Stimulated activated CD4-positive, alpha-beta T cell treated with anti-CD3 and anti-CD28 coated beads, Interleukin-4, amount 100 ng/mL, for 24 hours (primary cell): Measurements from ENCODE around the gene DPF3.
"Not testable (repeated sequence)": the region's sequence is repeated elsewhere in the genome, so short reads cannot be mapped to it uniquely, and the experiment has no call there.

ENCODE experiments used
- DNase-seq: peaks from one replicate; pipeline ENCODE4 v3.0.0-alpha.2; 2020

DPF3 gene

DNA sequence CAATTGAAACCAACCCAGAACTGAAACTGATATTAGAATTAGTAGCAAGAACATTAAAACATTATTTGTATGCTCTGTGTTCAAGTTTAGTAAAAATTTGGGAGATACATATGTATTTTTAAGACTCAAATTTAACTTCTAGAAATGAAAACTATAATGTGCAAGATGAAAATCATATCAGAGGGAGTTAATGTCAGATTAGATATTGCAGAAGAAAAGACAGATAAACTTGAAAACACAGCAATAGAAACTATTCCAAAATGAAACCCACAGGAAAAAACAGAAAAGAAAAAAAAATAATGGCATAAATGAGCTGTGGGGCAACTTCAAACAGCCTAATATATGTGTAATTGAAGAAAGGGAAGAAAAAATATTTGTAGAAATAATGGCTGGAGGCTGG is 134.9 kb downstream of the DPF3 start:
- no peak for DNase-seq

DNA sequence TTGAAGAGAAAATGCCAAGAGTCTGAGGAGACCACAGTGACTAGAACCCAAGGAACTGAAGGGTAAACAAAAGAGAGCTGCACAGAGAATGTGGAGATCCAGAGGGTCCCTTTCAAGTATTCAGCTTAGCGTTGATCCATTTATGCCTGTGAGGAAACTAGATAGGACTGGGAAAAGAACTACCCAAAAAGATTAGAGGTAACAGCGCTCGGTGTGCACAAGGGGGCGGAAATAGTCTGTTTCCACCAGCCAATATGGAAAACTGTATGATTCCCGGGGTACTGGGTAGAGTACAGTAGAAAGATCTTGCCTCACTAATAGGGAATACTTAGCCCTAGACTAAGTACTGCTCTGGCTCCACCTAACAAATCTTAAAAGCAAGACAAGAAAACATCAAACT is 135.5 kb downstream of the DPF3 start:
- no peak for DNase-seq

DNA sequence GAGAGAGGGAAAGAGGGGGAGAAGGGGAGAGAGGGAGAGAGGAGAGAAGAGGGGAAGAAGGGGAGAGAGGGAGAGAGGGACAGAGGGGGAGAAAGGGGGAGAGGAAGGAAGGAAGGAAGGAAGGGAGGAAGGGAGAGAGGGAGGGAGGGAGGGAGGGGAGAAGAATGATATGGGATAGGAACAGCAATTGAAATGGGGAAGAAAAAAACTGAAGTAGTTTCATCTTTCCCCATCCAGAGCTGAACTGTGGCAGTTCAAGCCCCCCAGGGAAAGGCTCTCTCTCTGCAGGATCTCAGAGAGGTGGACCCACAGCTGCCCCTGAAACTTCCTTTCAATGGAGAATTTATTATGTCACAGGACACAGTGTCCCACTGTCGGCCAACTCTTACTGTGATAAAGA is 136.9 kb downstream of the DPF3 start:
- no peak for DNase-seq

DNA sequence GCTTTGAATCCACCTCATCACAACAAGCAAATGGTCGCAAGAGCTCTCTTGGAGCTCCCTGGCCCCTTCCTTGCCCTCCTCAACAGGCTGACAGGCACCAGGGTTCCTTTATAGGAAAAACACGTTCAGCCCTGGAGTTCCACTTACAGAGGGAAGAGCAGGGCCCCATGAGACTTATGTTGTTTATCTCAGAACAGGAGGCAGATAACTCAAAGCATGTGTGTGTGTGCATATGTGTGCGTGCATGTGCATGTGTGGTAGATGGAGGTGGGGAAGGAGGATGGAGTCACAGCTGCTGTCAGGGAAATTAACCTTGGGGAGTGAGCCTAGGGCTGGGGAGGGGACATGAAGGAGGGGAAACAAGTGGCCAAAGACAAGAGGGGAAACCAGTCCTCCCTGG is 138.1 kb downstream of the DPF3 start:
- DNase-seq: no peak

DNA sequence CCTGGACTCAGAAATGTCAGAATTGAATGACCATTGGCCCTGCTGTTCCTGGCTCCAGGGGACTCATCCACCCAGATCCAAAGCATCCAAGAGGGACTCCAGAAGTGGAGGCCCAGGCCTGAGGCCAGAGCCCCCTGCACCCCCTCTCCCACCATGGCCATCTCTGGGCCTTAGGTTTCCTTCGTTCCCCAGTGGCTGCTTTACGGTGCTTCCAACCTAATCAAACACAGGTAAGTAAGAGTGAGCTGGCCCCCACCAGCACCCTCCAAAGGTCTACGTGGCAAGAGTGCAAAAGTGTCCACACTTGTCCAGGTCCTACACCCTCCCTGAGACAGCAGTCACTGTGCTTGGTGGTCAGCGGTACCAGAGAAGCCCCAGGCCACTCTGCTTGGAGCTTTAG is 139.0 kb downstream of the DPF3 start:
- no peak for DNase-seq

DNA sequence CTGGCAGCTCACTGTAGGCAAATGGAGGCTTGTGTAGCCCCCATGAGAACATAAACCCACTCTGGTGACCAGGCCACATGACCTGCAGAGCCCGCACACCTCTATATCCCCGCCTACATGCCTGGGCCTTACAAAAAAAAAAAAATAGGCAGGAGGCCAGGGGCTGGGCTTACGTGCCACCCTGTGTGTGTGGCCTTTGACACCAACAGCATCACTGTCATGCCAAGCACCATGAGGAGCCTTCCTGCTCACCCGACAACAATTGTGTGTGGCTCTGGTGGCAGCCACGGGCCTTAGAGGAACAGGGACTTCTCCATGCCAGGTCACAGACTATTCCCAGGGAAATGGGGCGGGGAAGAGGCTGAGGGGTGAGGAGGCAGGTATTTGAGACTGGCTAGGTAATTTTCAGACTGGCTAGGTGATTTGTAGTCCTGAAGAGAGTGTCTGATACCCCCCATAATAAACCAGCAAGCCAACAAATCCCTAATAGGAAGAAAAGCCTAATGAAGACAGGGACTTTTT is 140.0 kb downstream of the DPF3 start:
- DNase-seq: no peak

DNA sequence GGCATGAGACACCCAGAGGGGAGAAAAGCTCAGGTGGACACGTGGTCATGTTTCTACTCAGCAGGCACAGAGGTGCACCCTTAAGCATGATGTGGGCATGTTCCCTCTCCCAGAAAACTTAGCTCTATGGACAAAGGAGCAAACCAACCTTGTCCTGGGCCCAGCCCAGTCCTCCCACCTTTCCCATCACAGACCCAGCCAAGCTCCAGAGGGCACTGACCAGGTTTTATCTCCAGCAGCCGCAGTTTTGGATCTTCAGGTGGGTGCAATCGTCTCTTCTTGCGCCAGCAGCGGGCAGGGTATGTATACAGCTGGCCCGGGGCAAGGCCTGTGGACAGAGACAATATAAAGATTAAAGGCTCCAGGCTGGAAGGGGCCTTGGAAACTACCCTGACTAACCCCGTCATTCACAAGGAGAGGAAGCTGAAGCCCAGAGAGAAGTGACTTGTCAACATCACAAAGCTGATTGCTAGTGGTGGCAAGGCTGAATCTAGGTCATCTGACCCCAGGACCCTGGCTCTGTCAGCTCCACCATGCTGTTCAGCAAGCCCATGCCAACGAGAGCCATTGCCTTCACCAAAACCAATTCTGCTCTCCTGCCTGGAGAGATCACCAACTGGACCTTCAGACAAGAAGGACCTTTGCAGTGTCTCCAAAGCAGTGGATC is 140.7 kb downstream of the DPF3 start:
- no peak for DNase-seq

DNA sequence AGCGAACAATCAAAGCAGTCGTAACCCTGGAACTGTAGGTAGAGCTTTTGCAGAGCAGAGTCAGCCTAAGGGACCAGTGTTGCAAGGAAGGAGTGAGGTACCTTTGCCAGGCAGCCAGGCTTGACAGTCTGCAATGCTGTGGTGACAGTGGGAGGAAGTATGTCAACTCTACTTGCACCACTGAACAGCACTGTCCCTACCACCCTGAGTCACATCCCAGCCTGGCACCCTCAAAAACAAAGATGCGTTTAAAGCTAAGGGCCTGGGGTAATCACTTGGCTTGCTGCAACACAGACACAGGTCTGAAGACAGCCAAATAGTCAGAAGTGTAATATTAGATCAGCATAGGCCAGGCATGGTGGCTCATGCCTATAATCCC is 141.9 kb downstream of the DPF3 start:
- no peak for DNase-seq

DNA sequence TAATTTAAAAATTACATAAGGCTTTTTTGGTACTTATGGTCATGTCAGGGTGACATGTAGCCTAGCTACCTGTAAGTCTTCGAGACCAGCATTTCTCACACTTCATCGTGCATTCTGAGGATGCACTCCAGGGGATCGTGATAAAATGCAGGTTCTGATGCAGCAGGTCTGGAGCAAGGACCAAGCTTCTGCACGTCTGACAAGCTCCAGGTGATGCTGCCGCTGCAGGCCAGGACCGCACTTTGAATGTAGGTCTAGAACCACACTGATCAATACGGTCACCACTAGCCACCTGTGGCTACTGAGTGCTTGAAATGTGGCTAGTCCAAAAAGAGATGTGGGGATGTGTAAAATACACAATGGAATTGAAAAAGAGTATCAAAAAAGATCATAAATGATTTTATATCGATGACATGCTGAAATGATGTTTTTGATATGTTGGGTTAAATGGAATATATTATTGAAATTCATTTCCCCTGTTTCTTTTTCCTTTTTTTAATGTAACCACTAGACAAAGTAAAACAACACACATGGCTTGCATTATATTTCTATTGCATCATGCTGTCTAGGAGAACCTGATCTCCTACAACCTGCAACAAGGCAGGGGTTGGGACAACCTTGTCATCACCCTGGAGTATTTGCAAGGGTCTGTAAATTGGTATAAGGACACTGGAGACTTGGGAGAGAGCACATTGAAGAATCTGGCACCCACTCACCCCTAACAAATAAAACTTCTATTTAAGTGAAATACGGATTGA is 142.4 kb downstream of the DPF3 start:
- DNase-seq: no peak

DNA sequence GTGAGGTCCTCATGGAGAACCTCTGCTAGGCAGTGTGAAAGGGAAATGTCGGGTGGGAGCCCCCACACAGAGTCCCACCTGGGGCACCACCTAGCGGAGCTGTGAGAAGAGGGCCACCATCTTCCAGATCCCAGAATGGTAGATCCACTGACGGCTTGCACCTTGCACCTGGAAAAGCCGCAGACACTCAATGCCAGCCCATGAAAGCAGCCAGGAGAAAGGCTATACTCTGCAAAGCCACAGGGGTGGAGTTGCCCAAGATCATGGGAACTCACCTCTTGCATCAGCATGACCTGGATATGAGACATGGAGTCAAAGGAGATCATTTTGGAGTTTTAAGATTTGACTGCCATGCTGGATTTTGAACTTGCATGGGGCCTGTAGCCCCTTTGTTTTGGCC is 145.0 kb downstream of the DPF3 start:
- not testable (repeated sequence) for DNase-seq

DNA sequence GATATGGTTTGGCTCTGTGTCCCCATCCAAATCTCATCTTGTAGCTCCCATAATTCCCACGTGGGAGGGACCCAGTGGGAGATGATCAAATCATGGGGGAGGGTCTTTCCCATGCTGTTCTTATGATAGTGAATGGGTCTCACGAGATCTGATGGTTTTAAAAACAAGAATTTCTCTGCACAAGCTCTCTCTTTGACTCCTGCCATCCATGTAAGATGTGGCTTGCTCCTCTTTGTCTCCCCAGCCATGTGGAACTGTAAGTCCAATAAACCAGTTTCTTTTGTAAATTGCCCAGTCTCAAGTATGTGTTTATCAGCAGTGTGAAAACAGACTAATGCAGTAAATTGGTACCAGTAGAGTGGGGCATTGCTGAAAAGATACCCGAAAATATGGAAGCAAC is 146.2 kb downstream of the DPF3 start:
- no peak for DNase-seq

DNA sequence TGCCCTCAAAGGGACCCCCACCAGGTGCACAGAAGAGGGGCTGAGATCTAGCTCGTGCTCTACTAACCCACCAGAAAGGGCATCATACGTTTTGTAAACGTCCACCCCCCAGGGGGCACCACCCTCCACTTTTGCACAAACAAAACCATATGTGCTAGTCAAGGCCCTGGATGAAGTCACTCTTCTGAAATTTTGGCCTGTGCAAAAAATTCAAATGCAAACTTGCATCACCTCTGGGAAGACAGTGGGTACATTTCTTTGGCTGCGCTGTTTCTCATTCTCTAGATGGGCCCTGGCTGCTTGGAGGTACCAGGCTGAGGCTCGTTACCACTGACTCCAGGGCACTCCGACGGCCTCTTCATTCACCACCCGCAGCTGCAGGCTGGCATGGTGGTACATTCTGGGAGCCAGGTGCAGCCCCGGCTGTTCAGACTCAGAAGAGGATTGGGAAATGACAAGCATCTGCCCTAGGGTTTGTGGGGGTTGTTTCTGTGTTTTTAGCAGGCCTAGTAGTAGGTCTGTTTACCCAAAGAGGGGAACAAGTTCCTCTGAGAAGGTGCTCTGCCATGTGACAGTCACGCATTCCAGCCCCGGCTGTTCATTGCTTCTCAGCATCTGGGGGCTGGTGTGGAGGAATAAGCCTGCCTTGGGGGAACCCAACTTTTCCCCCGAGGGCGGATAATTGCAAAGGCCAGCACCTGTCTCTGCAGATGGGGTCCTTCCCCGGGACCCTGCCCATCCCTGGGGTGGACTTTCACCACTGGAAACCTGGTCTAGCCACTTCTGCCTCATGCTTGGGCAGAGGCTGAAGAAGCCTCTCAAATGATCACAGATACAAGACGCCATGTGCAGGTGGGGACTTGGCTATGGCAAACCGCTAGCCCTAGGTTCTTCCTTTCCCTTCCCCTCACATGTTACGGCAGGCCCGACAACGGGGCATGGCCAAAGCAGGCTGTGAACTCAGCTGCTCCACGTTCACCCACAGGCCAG is 147.6 kb downstream of the DPF3 start:
- no peak for DNase-seq

DNA sequence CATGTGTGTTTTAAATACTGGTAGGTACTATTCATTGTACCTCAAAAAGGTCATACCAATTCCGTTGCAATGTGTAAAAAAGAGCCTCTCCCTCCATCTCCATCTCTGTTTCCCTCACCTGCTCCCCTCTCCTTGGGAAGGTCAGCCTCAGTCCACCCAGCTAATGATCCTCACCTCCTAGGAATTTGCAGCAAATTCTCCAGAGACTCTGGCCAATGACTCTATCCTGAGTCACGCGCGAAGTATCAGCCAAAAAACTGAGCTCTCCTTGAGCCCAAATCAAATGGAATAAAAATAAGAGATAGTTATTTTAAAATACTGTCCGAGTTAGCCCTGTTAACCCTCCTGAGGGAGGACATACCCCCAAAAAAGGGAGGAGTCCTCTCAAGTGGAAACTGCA is 148.4 kb downstream of the DPF3 start:
- DNase-seq: no peak

DNA sequence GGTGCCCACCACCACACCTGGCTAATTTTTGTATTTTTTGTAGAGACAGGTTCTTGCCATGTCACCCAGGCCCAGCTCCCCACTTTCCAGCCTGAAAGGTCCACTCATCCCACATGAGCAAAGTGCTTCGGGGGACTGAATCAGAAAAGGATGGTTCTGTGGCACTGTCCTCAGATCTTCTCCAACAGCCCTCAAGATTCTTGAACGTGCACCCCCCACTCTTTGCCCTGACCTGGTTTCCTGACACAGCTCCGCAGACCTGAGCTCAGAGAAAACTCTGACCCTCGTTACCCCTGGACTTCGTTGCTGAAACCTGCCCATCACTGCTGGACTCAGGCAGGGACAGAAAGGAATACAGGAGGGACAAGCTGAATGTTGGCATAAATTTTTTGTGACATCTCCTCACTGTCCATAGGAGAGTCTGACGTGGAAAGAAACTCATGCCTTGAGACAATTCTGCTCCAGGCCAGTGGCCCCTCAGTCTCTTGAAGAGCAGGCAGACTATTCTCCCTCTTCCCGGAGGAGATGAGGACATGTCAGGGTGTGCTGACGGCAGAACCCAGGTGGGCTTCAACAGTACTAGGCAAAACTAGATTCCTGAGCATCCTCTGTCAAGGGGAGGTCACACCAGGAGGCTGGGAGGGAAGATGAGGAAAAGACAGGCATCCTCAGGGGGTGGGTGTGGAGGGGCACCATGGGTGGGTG is 149.3 kb downstream of the DPF3 start:
- no peak for DNase-seq

DNA sequence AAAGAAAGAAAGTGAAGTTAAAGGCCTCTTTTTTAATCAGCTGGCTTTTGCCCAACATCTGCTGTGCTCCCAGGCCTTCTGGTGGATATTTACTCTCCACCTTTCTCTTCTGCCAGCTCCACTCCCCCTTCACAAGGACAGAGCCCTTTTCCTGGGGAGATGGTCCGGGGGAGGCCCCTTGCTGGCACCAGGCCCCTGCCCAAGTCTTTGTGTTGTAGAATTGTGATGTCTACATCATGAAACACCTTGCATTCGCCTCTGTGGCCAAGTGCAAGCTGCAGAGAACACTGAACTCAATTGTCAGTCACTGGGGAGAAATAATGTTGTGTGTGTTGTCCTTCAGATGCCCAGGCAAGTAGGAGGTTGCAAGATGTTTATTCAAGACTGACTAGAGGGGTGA is 150.3 kb downstream of the DPF3 start:
- DNase-seq: no peak

DNA sequence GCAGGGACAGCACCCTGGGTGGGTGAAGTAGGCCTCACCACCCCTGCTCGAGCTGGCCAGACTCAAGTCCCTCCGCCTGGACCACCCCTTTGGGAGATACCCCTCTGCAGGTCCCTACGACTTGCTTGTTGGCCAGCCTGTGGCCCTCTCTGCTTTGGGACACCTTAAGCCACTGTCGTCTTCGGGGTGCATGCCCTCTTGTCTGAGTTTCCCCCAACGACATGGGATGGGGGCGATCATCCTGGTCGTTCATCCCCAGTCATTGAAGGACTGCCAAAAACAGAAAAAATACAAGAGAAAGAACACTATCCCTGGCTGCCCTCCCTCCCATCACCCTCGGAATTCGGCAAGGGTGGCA is 151.1 kb downstream of the DPF3 start:
- no peak for DNase-seq

DNA sequence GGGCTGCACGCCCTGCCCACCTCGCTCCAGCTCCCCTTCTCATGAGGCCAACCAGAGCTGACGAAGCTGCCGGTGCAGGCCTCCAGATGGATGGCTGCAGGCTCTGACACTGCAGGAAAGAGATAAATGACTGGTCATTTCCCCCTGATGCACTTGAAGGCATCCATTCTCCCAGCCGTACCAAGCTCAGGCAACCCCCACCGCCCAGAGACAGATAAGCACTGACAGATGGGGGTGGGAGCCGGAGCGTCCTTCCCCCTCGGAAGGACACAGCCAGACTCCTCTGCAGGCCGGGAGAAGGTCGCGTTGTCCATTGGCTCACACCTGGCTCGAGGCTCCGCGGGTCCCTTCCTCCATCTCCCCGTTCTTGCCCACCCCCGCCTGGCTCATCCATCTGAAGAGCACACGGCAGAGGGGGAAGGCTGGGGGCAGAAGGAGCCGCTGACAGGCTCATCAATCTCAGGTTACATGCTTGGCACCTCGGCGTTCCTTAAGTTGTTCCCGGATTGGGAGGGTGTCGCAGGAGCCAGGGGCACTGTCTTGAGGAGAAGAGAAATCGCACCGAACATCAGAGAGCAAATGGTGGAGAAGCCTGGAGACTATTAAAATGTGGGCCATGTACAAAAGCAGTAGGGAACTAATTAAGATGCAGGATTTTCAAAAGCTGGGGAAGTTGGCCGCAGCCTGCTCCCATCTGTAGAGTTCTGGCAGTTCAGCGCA is 151.6 kb downstream of the DPF3 start:
- no peak for DNase-seq

DNA sequence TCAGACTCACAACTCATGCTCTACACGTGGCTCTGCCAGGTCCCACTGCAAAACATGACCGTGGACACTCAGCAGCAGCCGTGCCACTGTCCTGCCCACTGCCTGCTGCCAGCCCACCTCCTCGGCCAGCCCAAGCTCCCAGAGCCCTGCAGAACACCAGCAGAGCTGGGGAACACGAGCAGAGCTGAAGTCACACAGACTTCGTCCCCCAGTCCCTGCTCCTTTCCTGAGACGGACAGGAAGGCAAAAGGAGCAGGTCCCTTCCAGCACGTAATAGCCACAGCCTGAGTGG is 152.1 kb downstream of the DPF3 start:
- no peak for DNase-seq

DNA sequence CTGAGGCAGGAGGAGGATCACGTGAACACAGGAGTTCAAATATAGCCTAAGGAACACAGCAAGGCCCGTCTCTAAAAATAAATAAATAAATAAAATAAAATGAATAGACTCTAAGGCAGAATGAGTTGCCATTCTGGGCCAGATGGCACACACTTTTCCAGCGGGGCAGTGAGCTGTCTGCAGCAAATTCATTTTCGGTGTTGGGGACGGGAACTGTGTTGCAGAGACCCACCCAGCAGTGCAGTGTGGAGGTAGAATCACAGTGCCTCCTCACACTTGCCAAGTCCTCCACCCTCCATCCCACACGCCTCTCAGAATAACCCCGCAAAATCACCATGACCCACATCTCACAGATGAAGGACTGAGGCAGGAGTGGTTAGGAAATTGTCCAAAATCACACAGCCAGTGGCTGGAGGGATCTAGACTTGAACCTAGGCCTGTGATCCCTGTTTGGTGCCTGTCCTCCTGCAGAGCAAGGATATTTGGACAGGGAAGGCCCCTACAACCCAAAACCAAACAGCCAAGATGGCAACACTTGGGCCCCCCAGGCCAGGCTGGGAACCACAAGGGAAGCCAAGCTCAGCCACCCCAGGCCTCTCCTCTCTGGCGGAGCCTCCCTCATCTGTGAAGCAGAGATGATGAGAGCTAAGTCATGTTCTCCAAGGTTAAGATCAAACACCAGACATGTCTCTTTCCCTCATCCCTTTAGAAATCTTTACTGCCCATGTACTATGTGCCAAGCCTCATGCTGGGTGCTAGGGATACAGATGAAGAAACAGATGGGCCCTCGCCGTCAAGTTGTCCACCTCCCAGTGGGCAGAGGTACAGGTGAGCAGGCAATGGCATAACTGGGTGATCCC is 152.7 kb downstream of the DPF3 start:
- DNase-seq: no peak

DNA sequence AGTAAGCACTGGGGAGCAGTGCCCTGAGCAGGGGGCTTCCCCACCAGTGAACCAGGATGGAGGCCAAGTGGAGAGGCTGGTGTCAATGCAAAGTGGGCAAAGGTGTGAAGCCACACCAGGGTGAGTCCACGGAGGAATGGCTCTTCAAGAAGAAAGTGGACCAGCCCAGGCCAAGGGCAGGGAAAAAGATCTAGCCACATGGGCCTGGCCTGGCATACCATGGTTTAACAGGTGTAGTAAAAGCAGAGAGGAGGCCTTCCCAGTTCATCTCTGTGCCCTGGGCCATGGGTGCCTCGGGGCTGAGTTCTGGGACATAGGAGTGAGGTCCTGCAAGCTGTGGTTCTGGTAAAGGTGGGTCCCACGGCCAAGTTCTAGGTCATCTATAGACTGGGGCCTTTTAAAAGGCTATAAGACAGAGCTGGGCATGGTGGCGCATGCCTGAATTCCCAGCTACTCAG is 153.4 kb downstream of the DPF3 start:
- DNase-seq: no peak
